Ascending aorta (tissue), 2 donors: ENCODE results near the gene TRIM4. TPM values are rescaled to one million over a fixed set of nuclear protein-coding genes. Genes with fewer than 3 reads are reported as not detected.

Experiments
- DNase-seq, 2 donors: peaks; one replicate each; pipeline ENCODE4 v3.0.0-alpha.2; 2019; ENCODE audit warnings: low spot score in 2 of 2
- H3K27ac ChIP-seq, 2 donors: fragments of 200-600 bp; sonication (generic); one replicate each; pipeline ENCODE4 v1.5.1; 2016 to 2017; ENCODE audit warnings: mild to moderate bottlenecking in 1 of 2
- H3K27me3 ChIP-seq: fragments of 200-600 bp; sonication (generic); one replicate; pipeline ENCODE4 v1.5.1; 2017
- H3K36me3 ChIP-seq, 2 donors: fragments of 200-600 bp; sonication (generic); one replicate each; pipeline ENCODE4 v1.5.1; 2016
- H3K4me1 ChIP-seq, 2 donors: fragments of 200-600 bp; sonication (generic); one replicate each; pipeline ENCODE4 v1.5.1; 2016 to 2017; ENCODE audit warnings: mild to moderate bottlenecking in 1 of 2
- H3K4me3 ChIP-seq, 2 donors: fragments of 200-600 bp; sonication (generic); one replicate each; pipeline ENCODE4 v1.5.1; 2016 to 2017; ENCODE audit warnings: mild to moderate bottlenecking in 1 of 2
- H3K9me3 ChIP-seq, 2 donors: fragments of 200-600 bp; sonication (generic); one replicate each; pipeline ENCODE4 v1.5.1; 2016
- intact Hi-C: fragments of 100-400 bp; cut with DNase I; formaldehyde crosslinking; loops from one replicate; pipeline ENCODE4 v1.15.1; 2023
- total RNA-seq: library from RNA; depleted of rRNA; stranded (reverse); fragments of >200 nt; gene quantifications from one replicate; pipeline ENCODE4 v1.1.0, GENCODE V29; 2016
- TF ChIP-seq, protein P1 (sequence below), 3 experiments: fragments of 200-600 bp in 2 of 3; fragments of 450-650 bp in 1 of 3; sonication (generic) in 2 of 3; IDR thresholded peaks; one replicate each; pipeline ENCODE4 v1.5.1; 2016 to 2019; ENCODE audit warnings: antibody characterized with exemption in 3 of 3, mild to moderate bottlenecking in 1 of 3, moderate library complexity in 1 of 3

TRIM4 gene
- total RNA-seq, 1 donor from 2014 or later: 12.7 TPM

- Histone ChIP-seq H3K9me3 (no peaks in the 10 kb centered on the region), H3K4me1 (no peaks in the 10 kb centered on the region), H3K36me3 (no peaks in the 10 kb centered on the region), H3K27me3 (no peaks in the 10 kb centered on the region), H3K4me3 (no peak overlapping the region), H3K27ac (no peak overlapping the region)
- intact Hi-C loops: no loop called here
- DNase-seq: no peak
- TF ChIP-seq, protein P1, sequence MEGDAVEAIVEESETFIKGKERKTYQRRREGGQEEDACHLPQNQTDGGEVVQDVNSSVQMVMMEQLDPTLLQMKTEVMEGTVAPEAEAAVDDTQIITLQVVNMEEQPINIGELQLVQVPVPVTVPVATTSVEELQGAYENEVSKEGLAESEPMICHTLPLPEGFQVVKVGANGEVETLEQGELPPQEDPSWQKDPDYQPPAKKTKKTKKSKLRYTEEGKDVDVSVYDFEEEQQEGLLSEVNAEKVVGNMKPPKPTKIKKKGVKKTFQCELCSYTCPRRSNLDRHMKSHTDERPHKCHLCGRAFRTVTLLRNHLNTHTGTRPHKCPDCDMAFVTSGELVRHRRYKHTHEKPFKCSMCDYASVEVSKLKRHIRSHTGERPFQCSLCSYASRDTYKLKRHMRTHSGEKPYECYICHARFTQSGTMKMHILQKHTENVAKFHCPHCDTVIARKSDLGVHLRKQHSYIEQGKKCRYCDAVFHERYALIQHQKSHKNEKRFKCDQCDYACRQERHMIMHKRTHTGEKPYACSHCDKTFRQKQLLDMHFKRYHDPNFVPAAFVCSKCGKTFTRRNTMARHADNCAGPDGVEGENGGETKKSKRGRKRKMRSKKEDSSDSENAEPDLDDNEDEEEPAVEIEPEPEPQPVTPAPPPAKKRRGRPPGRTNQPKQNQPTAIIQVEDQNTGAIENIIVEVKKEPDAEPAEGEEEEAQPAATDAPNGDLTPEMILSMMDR (IDR thresholded peaks at IDR 0.05): no peak
These were observed 11.0 kb upstream of the TRIM4 start for GRCh38 chr7:99930376-99930775.

- H3K9me3 ChIP-seq: no peaks in the 10 kb centered on the region
- TF ChIP-seq, protein P1 (IDR thresholded peaks at IDR 0.05): no peak
- no peak overlapping the region for H3K27ac ChIP-seq
- intact Hi-C loops: no loop called here
- H3K4me3 ChIP-seq: no peak overlapping the region
- H3K27me3 ChIP-seq: no peaks in the 10 kb centered on the region
- no peak for DNase-seq
- no peaks in the 10 kb centered on the region for H3K4me1 ChIP-seq
- no peaks in the 10 kb centered on the region for H3K36me3 ChIP-seq
These were observed 10.4 kb upstream of the TRIM4 start for GRCh38 chr7:99929730-99930053.

DNA sequence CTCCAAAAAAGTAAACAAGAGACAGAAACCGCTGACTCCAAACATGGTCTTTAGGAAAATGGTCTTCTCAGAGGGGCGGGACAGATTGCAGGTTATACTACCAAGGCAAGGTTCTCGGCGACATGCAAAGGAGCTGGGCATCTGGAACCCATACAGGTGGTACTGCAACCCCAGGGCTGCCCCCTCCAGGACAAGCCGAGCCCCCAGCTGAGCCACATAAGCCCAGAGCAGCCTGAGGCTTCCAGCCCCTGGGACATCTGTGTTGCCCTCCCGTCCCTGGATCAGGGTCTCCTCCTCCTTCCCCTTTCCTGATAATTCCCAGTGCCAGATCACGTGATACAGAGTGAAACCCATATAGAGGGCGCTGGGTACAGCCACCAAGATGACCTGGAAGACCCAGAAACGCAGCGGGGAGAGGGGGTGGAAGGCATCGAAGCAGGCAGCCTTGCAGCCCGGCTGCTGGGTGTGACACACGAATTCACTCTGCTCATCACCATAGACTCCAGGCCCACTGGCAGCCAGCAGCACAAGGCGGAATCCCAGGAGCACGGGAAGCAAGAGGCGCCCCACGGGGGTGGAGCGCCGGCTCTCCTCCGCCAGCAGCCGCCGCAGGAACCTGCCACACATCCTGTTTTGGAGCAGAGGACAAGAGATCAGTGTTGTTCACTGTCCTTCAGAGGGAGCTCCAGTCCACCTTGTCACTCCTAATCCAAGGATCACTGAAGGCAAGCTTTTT is 9.8 kb upstream of the TRIM4 start, which contains the start of gene GJC3:
Gene GJC3, minus strand, starts transcription at position 627 of the 736 bp plus-strand sequence. Its CDS starts 0 bp downstream, at position 627.
- Histone ChIP-seq H3K27me3 (no peaks in the 10 kb centered on the region), H3K36me3 (no peaks in the 10 kb centered on the region), H3K27ac (no peak within 1 kb of the TSS), H3K4me3 (no peak within 1 kb of the TSS), H3K4me1 (no peaks in the 10 kb centered on the region), H3K9me3 (no peaks in the 10 kb centered on the region)
- TF ChIP-seq, protein P1 (IDR thresholded peaks at IDR 0.05): no peak
- intact Hi-C loops: no loop called here
- DNase-seq: peak in 1 of 2 donors; percentile 64

DNA sequence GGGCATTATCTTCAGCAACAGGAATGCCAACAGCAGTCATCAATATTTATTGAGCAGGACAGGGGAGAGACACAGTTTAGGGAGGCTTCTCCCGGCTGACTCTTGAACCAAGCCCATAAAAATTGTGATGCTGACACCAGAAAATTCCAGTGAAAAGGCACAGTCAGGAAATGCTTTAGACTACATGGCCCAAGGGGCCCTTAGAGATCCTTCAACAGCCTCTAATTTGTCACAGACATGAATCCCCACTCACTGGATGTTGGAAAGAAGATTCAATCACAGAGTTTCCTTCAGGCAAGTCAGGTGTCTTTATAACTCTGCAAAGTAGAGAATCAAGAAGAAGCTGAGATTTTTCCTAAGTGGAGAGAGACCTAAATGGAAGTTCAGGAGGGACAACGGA is 8.9 kb upstream of the TRIM4 start:
- H3K27ac ChIP-seq: no peak overlapping the region
- H3K9me3 ChIP-seq: no peaks in the 10 kb centered on the region
- no peaks in the 10 kb centered on the region for H3K36me3 ChIP-seq
- no peaks in the 10 kb centered on the region for H3K4me1 ChIP-seq
- H3K27me3 ChIP-seq: no peaks in the 10 kb centered on the region
- no peak for DNase-seq
- intact Hi-C loops: no loop called here
- no peak overlapping the region for H3K4me3 ChIP-seq
- TF ChIP-seq, protein P1 (IDR thresholded peaks at IDR 0.05): no peak

- Histone ChIP-seq H3K4me3 (no peak overlapping the region), H3K27me3 (no peaks in the 10 kb centered on the region), H3K36me3 (no peaks in the 10 kb centered on the region), H3K4me1 (no peaks in the 10 kb centered on the region), H3K9me3 (no peaks in the 10 kb centered on the region), H3K27ac (no peak overlapping the region)
- intact Hi-C loops: no loop called here
- no peak for DNase-seq
- TF ChIP-seq, protein P1 (IDR thresholded peaks at IDR 0.05): no peak
These were observed 8.2 kb upstream of the TRIM4 start for GRCh38 chr7:99927536-99927935.
